Lung microvascular endothelial cell (primary cell): ENCODE data around the gene AGAP3. TPM values are rescaled to one million over a fixed set of nuclear protein-coding genes. Genes with fewer than 3 reads are reported as not detected.

Experiments used
- DNase-seq, 2 donors: peaks; one replicate each; pipeline versions ENCODE4 v3.0.0 to v3.0.0-alpha.2; 2010; ENCODE audit warnings: low read depth in 2 of 2
- total RNA-seq: library from RNA; depleted of rRNA; stranded (reverse); fragments of >200 nt; gene quantifications from 2 replicates; pipeline ENCODE4 v1.2.1, GENCODE V29; 2014

Gene AGAP3
- total RNA-seq, 1 donor from 2014 or later = 62.5 TPM

DNA sequence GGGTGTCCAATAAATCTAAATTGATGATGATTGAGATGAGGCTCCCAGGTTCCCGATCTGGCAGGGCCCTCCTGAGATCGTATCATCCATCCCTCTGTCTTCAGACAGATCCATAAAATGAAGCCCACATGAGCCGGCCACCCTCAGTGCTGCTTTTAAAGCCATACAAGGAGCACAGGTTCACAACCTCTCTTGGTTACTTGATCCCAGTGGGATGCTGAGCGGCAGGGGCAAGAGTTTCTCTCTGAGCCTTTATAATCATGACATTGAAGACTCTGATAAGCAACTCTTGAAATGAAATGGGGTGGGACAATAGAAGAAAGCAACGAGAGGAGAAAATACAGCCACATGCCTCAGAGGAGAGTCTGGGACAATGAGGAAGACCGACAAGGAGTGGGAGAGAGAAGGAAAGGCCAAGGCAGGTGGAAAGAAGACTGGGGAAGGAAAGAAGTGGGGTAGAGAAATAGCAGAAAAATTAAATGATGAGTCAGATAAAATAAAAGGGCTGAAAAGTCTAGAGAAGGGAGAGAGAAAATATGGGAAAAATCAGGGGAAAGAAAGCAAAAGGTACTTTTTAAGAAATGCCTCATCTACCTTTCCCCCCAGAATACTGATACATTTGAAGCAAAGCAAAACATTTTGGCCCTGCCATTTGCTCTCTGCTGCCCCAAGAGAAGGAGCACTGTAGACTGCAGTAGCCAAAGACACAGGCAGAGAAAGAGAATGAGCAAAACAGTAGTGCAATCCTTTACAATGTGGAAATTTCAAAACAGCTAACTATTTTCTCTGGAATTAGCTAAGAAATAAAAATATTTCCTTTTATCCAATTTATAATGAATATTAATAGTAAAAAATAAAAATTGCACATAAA is 66.6 kb downstream of the AGAP3 start:
- no peak for DNase-seq

DNA sequence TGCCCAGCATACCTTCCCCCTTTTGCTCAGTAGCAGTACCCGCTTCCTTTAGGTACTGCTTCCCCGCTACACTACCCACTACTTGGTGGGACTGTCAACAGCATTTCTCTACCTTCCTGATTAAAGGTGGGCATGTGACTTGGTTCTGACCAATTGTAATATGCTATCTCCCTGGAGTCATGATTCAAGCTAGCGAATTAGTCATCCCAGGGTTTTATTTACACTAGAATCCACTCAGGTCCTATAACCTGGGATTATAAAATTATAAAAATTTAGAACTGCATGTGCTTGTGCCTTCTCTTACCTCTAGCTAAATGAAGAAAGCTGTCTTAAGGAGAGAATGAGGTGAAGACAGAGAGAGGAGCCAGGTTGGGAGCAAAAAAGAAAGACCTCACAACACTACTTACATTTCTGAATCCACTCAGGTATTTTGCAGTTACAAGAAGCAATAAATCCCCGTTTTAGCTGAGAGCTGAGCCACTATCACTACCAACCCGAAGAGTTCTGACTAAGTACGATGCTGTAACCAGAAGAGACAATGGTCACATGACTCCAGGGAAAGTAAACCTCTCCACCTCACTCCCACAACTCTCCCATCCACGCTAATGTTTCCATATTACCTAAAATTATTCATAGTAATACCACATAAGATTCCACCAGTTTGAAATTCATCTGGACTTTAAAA is 71.5 kb downstream of the AGAP3 start:
- DNase-seq = no peak

DNA sequence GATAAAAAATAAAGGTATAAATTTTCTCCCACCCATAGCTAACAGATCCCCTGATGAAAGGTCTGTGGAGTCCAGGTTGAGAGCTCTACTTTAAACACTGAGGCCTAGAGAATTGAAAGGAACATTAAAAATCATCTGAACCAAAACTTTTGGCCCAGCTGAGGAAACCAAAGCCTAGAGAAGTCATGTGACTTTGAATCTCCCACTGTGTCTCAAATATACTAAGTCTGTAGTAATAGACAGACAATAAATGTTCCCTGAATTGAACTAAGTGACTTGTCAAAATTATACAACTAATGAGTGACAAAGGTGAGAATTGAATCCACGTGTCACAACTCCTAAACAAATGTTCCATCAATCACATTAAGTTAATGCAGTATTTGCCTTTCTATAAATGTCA is 75.5 kb downstream of the AGAP3 start:
- no peak for DNase-seq

GRCh38 chr7:151166629-151167196 is 80.4 kb downstream of the AGAP3 start:
- DNase-seq = no peak

DNA sequence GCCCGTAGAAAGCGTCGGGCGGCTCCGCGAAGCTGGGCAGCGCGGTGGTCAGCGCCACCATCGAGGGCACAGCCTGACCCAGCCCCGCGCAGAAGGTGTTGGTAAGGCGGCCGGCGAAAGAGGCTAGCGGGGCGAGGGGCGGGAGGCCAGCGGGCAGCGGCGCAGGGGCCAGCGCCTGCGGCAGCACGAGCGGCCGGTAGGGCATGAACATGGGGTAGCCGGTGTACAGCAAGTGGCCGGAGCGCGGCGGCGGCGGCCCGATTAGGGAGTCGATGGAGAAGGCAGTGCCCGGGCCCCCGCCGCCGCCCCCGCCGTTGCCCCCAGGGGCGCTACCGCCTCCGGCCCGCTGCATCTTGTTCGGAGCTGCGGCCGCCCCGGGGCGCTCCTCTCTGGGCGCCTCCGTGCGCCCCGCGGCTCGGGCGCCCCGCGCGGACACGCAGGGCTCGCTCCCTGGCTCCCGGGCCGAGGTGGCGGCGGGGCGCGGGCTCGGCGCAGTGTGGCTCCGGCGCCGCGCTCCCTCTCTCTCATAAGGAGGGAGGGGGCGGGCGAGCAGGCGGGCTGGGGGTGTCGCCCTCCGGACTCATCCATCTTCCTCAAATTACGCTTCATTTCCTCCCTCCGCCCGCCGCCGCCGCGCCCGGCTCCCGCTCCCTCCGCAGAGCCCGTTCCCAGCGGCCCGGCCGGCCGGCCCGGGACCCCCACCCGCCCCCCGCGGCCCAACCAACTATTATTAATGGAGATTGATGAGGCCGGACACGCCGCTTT is 81.1 kb downstream of the AGAP3 start, which contains the start of gene GBX1:
Gene GBX1 (minus strand): TSS at position 498 of the 765 bp plus-strand sequence. CDS start 146 bp downstream, at position 352.
- DNase-seq = peak in 1 of 2 donors; percentile 26

GRCh38 chr7:151168003-151168786 is 81.9 kb downstream of the AGAP3 start:
- DNase-seq = peak; percentile 20 to 39

DNA sequence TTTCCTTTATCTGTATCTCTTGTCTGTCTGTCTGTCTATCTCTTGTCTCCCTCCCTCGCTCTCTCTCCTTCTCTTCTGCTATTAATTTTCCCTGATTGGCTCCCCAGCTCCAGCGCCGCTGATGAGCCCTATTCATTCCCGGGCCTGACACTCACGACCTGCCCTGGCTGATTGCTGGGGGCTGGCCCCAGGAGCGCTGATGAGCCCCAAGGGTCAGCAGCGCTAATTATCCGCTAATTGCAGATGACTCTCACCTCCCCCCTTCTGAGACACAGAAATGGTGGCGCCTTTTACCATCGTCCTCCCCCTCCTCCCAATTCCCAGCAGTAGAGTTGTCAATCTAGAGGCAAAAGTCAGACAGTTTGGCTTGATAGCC is 82.5 kb downstream of the AGAP3 start:
- DNase-seq = no peak

GRCh38 chr7:151172273-151173141 is 86.2 kb downstream of the AGAP3 start:
- peak; percentile 69 to 81 for DNase-seq

GRCh38 chr7:151173386-151174245 is 87.3 kb downstream of the AGAP3 start:
- no peak for DNase-seq

DNA sequence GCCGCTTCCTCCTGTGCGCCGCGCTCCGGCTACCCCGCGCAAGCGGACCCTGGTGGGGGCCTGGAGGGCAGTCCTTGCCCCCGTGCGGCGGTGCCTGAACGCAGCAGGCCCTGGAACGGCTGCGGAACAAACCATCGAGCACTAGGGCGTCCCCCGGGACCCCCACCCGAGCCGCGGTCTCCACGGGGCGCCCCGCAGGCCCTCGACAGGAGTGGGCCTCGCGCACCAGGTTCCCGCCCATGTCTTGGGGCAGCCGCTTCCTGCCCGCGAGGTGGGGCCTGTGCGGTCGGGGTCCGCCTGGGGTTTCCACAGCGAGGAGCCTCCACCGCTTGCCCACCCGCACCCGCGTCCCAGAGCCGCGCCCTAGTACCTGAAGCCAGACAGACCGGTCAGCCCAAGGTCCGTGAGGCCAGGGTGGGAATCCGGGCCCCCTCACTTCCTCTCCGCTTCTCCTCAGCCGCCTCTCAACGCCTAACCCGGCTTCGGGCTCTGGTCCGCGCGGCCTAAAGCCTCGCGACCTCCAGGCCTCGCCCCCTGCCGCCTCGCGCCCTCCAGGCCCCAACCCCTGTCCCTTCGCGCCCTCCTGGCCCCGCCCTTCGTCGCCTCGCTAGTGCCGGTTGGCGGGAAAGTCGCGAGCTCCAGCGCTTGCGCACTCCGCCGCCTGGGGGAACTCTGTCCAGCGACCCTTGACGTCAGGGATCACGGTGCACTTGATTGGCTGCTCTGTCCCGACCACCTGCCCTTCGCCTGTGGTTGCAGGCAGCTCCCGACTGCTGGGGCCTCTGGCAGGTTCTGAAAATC is 88.2 kb downstream of the AGAP3 start:
- peak; percentile 33 to 68 for DNase-seq

GRCh38 chr7:151175047-151175792 is 88.9 kb downstream of the AGAP3 start:
- DNase-seq = no peak

DNA sequence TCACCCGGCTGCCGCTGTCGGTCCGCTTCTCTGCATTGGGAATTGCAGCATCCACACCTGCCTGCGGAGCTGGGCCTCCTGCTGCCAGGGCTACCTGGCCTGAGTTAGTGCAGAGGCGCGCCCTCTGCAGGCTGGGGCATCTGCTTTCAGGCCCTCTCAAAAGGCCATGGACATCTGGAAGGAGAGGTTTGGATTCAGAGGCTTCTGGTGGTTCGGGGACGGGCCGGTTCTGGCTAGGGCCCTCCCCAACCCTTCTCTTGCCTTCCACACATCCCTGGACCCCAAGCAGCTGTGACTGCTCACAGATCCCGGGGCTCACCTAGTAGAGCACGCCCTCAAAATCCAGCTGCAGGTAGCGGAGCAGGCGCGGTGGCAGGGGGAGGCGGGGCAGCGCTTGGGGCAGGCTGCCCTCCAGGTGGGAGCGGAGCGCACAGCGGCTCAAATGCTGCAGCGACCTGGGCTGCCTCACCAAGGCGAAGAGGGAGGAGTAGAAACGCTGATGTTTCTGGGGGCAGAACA is 89.6 kb downstream of the AGAP3 start:
- no peak for DNase-seq

DNA sequence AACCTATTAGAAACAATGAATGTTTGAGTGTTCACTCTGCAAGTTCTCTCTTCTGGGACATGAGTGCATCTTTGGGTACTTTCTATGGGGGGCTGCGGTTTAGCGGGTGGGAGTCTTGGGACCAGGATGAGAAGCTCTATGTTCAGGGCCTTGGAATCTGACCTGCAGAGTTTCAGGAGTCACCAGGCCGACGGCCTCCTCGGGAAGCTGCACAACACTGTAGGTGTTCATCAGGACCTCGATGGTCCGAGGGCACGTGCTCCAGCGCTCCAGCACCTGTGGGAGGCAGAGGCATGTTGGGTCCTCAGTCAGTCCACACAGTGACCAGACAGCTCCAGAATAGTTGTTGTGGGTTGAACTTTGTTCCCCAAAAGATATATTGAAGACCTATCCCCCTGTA is 90.1 kb downstream of the AGAP3 start:
- no peak for DNase-seq

- no peak for DNase-seq
Measured at GRCh38 chr7:151177310-151177709, 91.0 kb downstream of the AGAP3 start.

GRCh38 chr7:151178236-151178635 is 92.0 kb downstream of the AGAP3 start:
- no peak for DNase-seq

GRCh38 chr7:151178831-151179230 is 92.6 kb downstream of the AGAP3 start:
- no peak for DNase-seq

- DNase-seq = no peak
Measured at GRCh38 chr7:151179287-151179860, 93.1 kb downstream of the AGAP3 start.
